Stimulated activated CD4-positive, alpha-beta T cell treated with anti-CD3 and anti-CD28 coated beads, Interleukin-4, amount 100 ng/mL, for 1 hour (primary cell): ENCODE data around the gene MANEA.

Experiments used
- DNase-seq: peaks from one replicate; pipeline ENCODE4 v3.0.0-alpha.2; 2020

The MANEA gene

GRCh38 chr6:95589826-95590570 lies 12.7 kb downstream of the MANEA start:
- DNase-seq: no peak

- no peak for DNase-seq
These were observed 15.7 kb downstream of the MANEA start for GRCh38 chr6:95593025-95593424.

GRCh38 chr6:95596021-95596420 lies 18.7 kb downstream of the MANEA start:
- DNase-seq: no peak

- no peak for DNase-seq
These were observed 22.4 kb downstream of the MANEA start for GRCh38 chr6:95599706-95600105.

GRCh38 chr6:95601133-95601532 lies 23.8 kb downstream of the MANEA start:
- DNase-seq: no peak

GRCh38 chr6:95614094-95614493 lies 36.8 kb downstream of the MANEA start:
- no peak for DNase-seq

- no peak for DNase-seq
These were observed 52.2 kb downstream of the MANEA start for GRCh38 chr6:95629551-95629950.

GRCh38 chr6:95636552-95637431 lies 59.5 kb downstream of the MANEA start:
- no peak for DNase-seq

- no peak for DNase-seq
These were observed 71.3 kb downstream of the MANEA start for GRCh38 chr6:95648636-95649035.

- no peak for DNase-seq
These were observed 72.1 kb downstream of the MANEA start for GRCh38 chr6:95649451-95649850.

GRCh38 chr6:95654176-95654575 lies 76.8 kb downstream of the MANEA start:
- no peak for DNase-seq

- no peak for DNase-seq
These were observed 81.6 kb downstream of the MANEA start for GRCh38 chr6:95658886-95659285.
